AG04450 (cell line): ENCODE data around the gene SPOP. TPM values are rescaled to one million over a fixed set of nuclear protein-coding genes. Genes with fewer than 3 reads are reported as not detected.

Source experiments
- CTCF ChIA-PET: fragments of 300-600, 350-600 bp; formaldehyde crosslinking; extraction: SDS; loops from one replicate; lab custom pipeline; 2022; ENCODE audit warnings: antibody characterized with exemption, inconsistent platforms; lab: Charles Lee
- POLR2A ChIA-PET: fragments of 350-600 bp; formaldehyde crosslinking; extraction: SDS; loops from one replicate; lab custom pipeline; 2021; ENCODE audit warnings: antibody characterized with exemption, inconsistent platforms; lab: Yijun Ruan, JAX
- DNase-seq: peaks from one replicate; pipeline ENCODE4 v3.0.0-alpha.2; 2011; ENCODE audit warnings: low read depth, low spot score
- H3K27ac ChIP-seq: one replicate; pipeline ENCODE4 v1.5.1; 2012; ENCODE audit warnings: low read depth, low read length, control low read depth
- H3K27me3 ChIP-seq: one replicate; pipeline ENCODE4 v1.6.0; 2012; ENCODE audit warnings: low read length; ENCODE audit not compliant: control insufficient read depth, insufficient read depth
- H3K4me3 ChIP-seq: 2 replicates; pipeline ENCODE4 v1.5.1; 2011; ENCODE audit warnings: mild to moderate bottlenecking, low read depth, low read length, control low read depth
- H3K9me3 ChIP-seq: 2 replicates; pipeline ENCODE4 v1.5.1; 2012; ENCODE audit warnings: low read length; ENCODE audit not compliant: control insufficient read depth, insufficient read depth
- polyA plus RNA-seq: library from polyadenylated mRNA; depleted of rRNA; stranded (reverse); fragments of >200 nt; gene quantifications from 2 replicates; pipeline ENCODE4 v1.2.3, GENCODE V29; 2011
- TF ChIP-seq, protein P1 (sequence below): IDR thresholded peaks from 2 replicates; pipeline ENCODE4 v1.5.1; 2011; ENCODE audit warnings: low read depth, low read length, control low read depth, inconsistent platforms

Gene SPOP
- polyA plus RNA-seq, 1 experiment: 51.6 TPM

- Histone ChIP-seq H3K9me3 (no peaks in the 10 kb centered on the region), H3K27me3 (no peaks in the 10 kb centered on the region), H3K27ac (no peak overlapping the region), H3K4me3 (no peak overlapping the region)
- CTCF ChIA-PET: no interaction called here
- TF ChIP-seq, protein P1, sequence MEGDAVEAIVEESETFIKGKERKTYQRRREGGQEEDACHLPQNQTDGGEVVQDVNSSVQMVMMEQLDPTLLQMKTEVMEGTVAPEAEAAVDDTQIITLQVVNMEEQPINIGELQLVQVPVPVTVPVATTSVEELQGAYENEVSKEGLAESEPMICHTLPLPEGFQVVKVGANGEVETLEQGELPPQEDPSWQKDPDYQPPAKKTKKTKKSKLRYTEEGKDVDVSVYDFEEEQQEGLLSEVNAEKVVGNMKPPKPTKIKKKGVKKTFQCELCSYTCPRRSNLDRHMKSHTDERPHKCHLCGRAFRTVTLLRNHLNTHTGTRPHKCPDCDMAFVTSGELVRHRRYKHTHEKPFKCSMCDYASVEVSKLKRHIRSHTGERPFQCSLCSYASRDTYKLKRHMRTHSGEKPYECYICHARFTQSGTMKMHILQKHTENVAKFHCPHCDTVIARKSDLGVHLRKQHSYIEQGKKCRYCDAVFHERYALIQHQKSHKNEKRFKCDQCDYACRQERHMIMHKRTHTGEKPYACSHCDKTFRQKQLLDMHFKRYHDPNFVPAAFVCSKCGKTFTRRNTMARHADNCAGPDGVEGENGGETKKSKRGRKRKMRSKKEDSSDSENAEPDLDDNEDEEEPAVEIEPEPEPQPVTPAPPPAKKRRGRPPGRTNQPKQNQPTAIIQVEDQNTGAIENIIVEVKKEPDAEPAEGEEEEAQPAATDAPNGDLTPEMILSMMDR: no peak
- POLR2A ChIA-PET: no interaction called here
- DNase-seq: no peak
These were observed 81.9 kb downstream of the SPOP start for GRCh38 chr17:49595980-49596379.

GRCh38 chr17:49595328-49595727, 82.6 kb downstream of the SPOP start:
- TF ChIP-seq, protein P1: no peak
- DNase-seq: no peak
- no peak overlapping the region for H3K4me3 ChIP-seq
- H3K9me3 ChIP-seq: no peaks in the 10 kb centered on the region
- POLR2A ChIA-PET: no interaction called here
- H3K27me3 ChIP-seq: no peaks in the 10 kb centered on the region
- no peak overlapping the region for H3K27ac ChIP-seq
- CTCF ChIA-PET: interaction anchor here (1.0 to 1.2 kb wide), 3 partner anchors 19 to 105 kb away, joined by 3 read pairs; no protein-coding TSS in a partner anchor

GRCh38 chr17:49592263-49592662, 85.6 kb downstream of the SPOP start:
- ChIA-PET CTCF (interaction anchor here (0.9 to 1.5 kb wide), 2 partner anchors 23 to 34 kb away, joined by 3 read pairs; no protein-coding TSS in a partner anchor), POLR2A (no interaction called here)
- no peak overlapping the region for H3K27ac ChIP-seq
- H3K4me3 ChIP-seq: no peak overlapping the region
- DNase-seq: no peak
- no peaks in the 10 kb centered on the region for H3K9me3 ChIP-seq
- TF ChIP-seq, protein P1: no peak
- H3K27me3 ChIP-seq: no peaks in the 10 kb centered on the region

GRCh38 chr17:49590874-49591273, 87.0 kb downstream of the SPOP start:
- CTCF ChIA-PET: interaction anchor here (1.3 kb wide), 1 partner anchor 21 kb away, joined by 3 read pairs; no protein-coding TSS in a partner anchor
- POLR2A ChIA-PET: no interaction called here

GRCh38 chr17:49589577-49589927, 88.3 kb downstream of the SPOP start:
- ChIA-PET POLR2A (no interaction called here), CTCF (interaction anchor here (0.6 to 2.2 kb wide), 3 partner anchors 19 to 32 kb away, joined by 3 to 5 read pairs (median 3); no protein-coding TSS in a partner anchor)
- Histone ChIP-seq H3K4me3 (no peak overlapping the region), H3K27me3 (no peaks in the 10 kb centered on the region), H3K9me3 (no peaks in the 10 kb centered on the region), H3K27ac (no peak overlapping the region)
- TF ChIP-seq, protein P1: no peak
- no peak for DNase-seq

More at GRCh38 chr17:49590874-49591273, 87.0 kb downstream of the SPOP start:
- DNase-seq: no peak
- Histone ChIP-seq H3K27me3 (no peaks in the 10 kb centered on the region), H3K27ac (no peak overlapping the region), H3K4me3 (no peak overlapping the region), H3K9me3 (no peaks in the 10 kb centered on the region)
- TF ChIP-seq, protein P1: no peak
